HepG2 (cell line): ENCODE measurements around the gene ZNF629. TPM values are rescaled to one million over a fixed set of nuclear protein-coding genes. Genes with fewer than 3 reads are reported as not detected.

Experiments used
- AFF4 ChIP-seq: sonication (generic); formaldehyde crosslinking; IDR thresholded peaks from 2 replicates; pipeline ENCODE4 v1.4.0; 2020; ENCODE audit warnings: missing genetic modification reagents
- AKAP8 ChIP-seq: sonication (generic); formaldehyde crosslinking; IDR thresholded peaks from 2 replicates; pipeline ENCODE4 v1.5.1; 2020; ENCODE audit warnings: mild to moderate bottlenecking, missing genetic modification reagents
- BRD4 ChIP-seq: sonication (generic); formaldehyde crosslinking; IDR thresholded peaks from 2 replicates; pipeline ENCODE4 v1.4.0; 2020; ENCODE audit warnings: missing genetic modification reagents
- CCDC6 ChIP-seq: sonication (generic); formaldehyde crosslinking; IDR thresholded peaks from 2 replicates; pipeline ENCODE4 v1.8.1; 2022; ENCODE audit warnings: mild to moderate bottlenecking, missing genetic modification reagents, moderate library complexity
- CEBPG ChIP-seq: IDR thresholded peaks from 2 replicates; pipeline ENCODE4 v1.6.1; 2016
- EZH2 ChIP-seq: conservative IDR thresholded peaks from 2 replicates; pipeline ENCODE4 v1.6.1; 2012; ENCODE audit warnings: mild to moderate bottlenecking, low read depth, low read length, moderate library complexity
- FOSL2 ChIP-seq: sonication (generic); formaldehyde crosslinking; IDR thresholded peaks from 2 replicates; pipeline ENCODE4 v1.4.0; 2020; ENCODE audit warnings: missing genetic modification reagents
- FOXA1 ChIP-seq, 2 experiments: fragments of 450-650 bp in 1 of 2; sonication (generic) in 1 of 2; formaldehyde crosslinking in 1 of 2; IDR thresholded peaks; 2 replicates each; pipeline versions ENCODE4 v1.4.0 to v1.6.1; 2016 to 2020; ENCODE audit warnings: missing genetic modification reagents in 1 of 2
- FOXC1 ChIP-seq: sonication (generic); formaldehyde crosslinking; IDR thresholded peaks from 2 replicates; pipeline ENCODE4 v1.8.0; 2022; ENCODE audit warnings: mild to moderate bottlenecking, missing genetic modification reagents, borderline replicate concordance
- HNF1A ChIP-seq, 2 experiments: sonication (generic) in 1 of 2; formaldehyde crosslinking in 1 of 2; IDR thresholded peaks; 2 replicates each; pipeline versions ENCODE4 v1.4.0 to v1.6.1; 2016 to 2020; ENCODE audit warnings: borderline replicate concordance in 1 of 2, low read depth in 1 of 2, mild to moderate bottlenecking in 1 of 2, missing genetic modification reagents in 1 of 2
- MTA1 ChIP-seq: sonication (generic); formaldehyde crosslinking; IDR thresholded peaks from 2 replicates; pipeline ENCODE4 v1.4.0; 2020; ENCODE audit warnings: missing genetic modification reagents, mild to moderate bottlenecking, borderline replicate concordance
- MXI1 ChIP-seq: IDR thresholded peaks from 3 replicates; pipeline ENCODE4 v1.6.1; 2012; ENCODE audit warnings: low read depth, low read length, inconsistent platforms, borderline replicate concordance
- SIN3A ChIP-seq: IDR thresholded peaks from 2 replicates; pipeline ENCODE4 v1.6.1; 2011; ENCODE audit warnings: low read depth, mild to moderate bottlenecking, control low read depth, low read length, borderline replicate concordance
- SOX6 ChIP-seq, 2 experiments: fragments of 450-650 bp in 1 of 2; sonication (generic) in 1 of 2; formaldehyde crosslinking in 1 of 2; IDR thresholded peaks; 2 replicates each; pipeline versions ENCODE4 v1.4.0 to v1.6.1; 2017 to 2020; ENCODE audit warnings: antibody characterized with exemption in 1 of 2, mild to moderate bottlenecking in 1 of 2, missing genetic modification reagents in 1 of 2
- TARDBP ChIP-seq: sonication (generic); formaldehyde crosslinking; IDR thresholded peaks from 2 replicates; pipeline ENCODE4 v1.8.0; 2022; ENCODE audit warnings: mild to moderate bottlenecking, missing genetic modification reagents
- ZC3H4 ChIP-seq: sonication (generic); formaldehyde crosslinking; IDR thresholded peaks from 2 replicates; pipeline ENCODE4 v1.4.0; 2020; ENCODE audit warnings: missing genetic modification reagents, borderline replicate concordance
- ZFP1 ChIP-seq: IDR thresholded peaks from 2 replicates; pipeline ENCODE4 v1.6.1; 2016
- ZNF362 ChIP-seq: sonication (generic); formaldehyde crosslinking; IDR thresholded peaks from 2 replicates; pipeline ENCODE4 v1.4.0; 2020; ENCODE audit warnings: missing genetic modification reagents, mild to moderate bottlenecking, borderline replicate concordance
- ZNF580 ChIP-seq: IDR thresholded peaks from 2 replicates; pipeline ENCODE4 v1.6.1; 2016; ENCODE audit warnings: low read depth, borderline replicate concordance
- ZNF709 ChIP-seq: sonication (generic); formaldehyde crosslinking; IDR thresholded peaks from 2 replicates; pipeline ENCODE4 v1.5.0; 2020; ENCODE audit warnings: mild to moderate bottlenecking, missing genetic modification reagents
- ZNF878 ChIP-seq: sonication (generic); formaldehyde crosslinking; IDR thresholded peaks from 2 replicates; pipeline ENCODE4 v1.8.1; 2023; ENCODE audit warnings: mild to moderate bottlenecking, missing genetic modification reagents, moderate library complexity
- ZSCAN20 ChIP-seq: sonication (generic); formaldehyde crosslinking; IDR thresholded peaks from 2 replicates; pipeline ENCODE4 v1.4.0; 2020; ENCODE audit warnings: missing genetic modification reagents, mild to moderate bottlenecking, borderline replicate concordance
- polyA plus RNA-seq, 8 experiments: library from polyadenylated mRNA; depleted of rRNA in 3 of 8; stranded (reverse) in 7 of 8; unstranded in 1 of 8; fragments of >200 nt; fragmentation: Illumina TruSeq in 4 of 8; extraction: Trizol in 4 of 8; gene quantifications; 2 replicates each; pipeline versions ENCODE4 v1.2.1 to v1.2.3, GENCODE V29; 2011 to 2016; ENCODE audit warnings: low read depth in 4 of 8, missing spikeins in 1 of 8, mixed read lengths in 1 of 8; ENCODE audit not compliant: insufficient read depth in 1 of 8
- total RNA-seq, 5 experiments: library from RNA; depleted of rRNA; stranded (reverse); fragments of >200 nt; fragmentation: Illumina TruSeq; extraction: Trizol; gene quantifications; 2 replicates each; pipeline ENCODE4 v1.2.3, GENCODE V29; 2016; ENCODE audit warnings: low read depth in 1 of 5

Gene ZNF629
- total and polyA plus RNA-seq, 2 of the 13 experiments (the other 11 are each of a cell fraction or from before 2014, with no cell fraction given): 6.1 to 16.5 TPM

- TF ChIP-seq EZH2: no peak
- no peak for TF ChIP-seq SOX6 (IDR thresholded peaks at IDR 0.05)
- no peak; the same call in 1 of the 2 replicates for TF ChIP-seq SOX6 (CRISPR knock-in tag; IDR thresholded peaks at IDR 0.05)
- TF ChIP-seq HNF1A (IDR thresholded peaks at IDR 0.05; ENCODE audit: low read depth): no peak
- no peak for TF ChIP-seq HNF1A (CRISPR knock-in tag; IDR thresholded peaks at IDR 0.05; ENCODE audit: borderline replicate concordance)
- no peak for TF ChIP-seq FOXA1 (IDR thresholded peaks at IDR 0.05)
- peak; percentile 34; the same call in 1 of the 2 replicates for TF ChIP-seq FOXA1 (CRISPR knock-in tag; IDR thresholded peaks at IDR 0.05)
- no peak for TF ChIP-seq SIN3A
- TF ChIP-seq AKAP8: no peak
- TF ChIP-seq FOSL2 (CRISPR knock-in tag): peak; percentile 90
- TF ChIP-seq ZNF580 (CRISPR knock-in tag): no peak
- TF ChIP-seq ZNF362: no peak
- TF ChIP-seq ZC3H4 (CRISPR knock-in tag): no peak
- no peak for TF ChIP-seq MTA1 (CRISPR knock-in tag)
- no peak for TF ChIP-seq TARDBP (CRISPR knock-in tag)
- no peak for TF ChIP-seq ZNF709
- TF ChIP-seq AFF4 (CRISPR knock-in tag): no peak
- no peak for TF ChIP-seq ZNF878 (CRISPR knock-in tag)
- TF ChIP-seq BRD4 (CRISPR knock-in tag): no peak
- no peak for TF ChIP-seq ZSCAN20 (CRISPR knock-in tag)
- TF ChIP-seq FOXC1 (CRISPR knock-in tag): no peak
- TF ChIP-seq ZFP1 (CRISPR knock-in tag): no peak
- 0 out of 2 replicates have a peak, but pooled peaks have one; percentile 9 for TF ChIP-seq CEBPG (CRISPR knock-in tag)
- no peak for TF ChIP-seq CCDC6 (CRISPR knock-in tag)
- TF ChIP-seq MXI1: no peak; the same call in 2 of the 3 replicates
Observed at GRCh38 chr16:30745082-30745481, 41.9 kb downstream of the ZNF629 start (continued).
